HG03097 (cell line): ENCODE measurements around the gene STRN.
"Not testable (repeated sequence)": the region's sequence is repeated elsewhere in the genome, so short reads cannot be mapped to it uniquely, and the experiment has no call there.

Experiments used
- ATAC-seq: cut with Tn5 transposase; IDR thresholded peaks from one replicate; pipeline ENCODE4 v1.9.1; 2021; ENCODE audit not compliant: unreplicated experiment, low FRiP score

The STRN gene

GRCh38 chr2:36964496-36965058, 1.8 kb downstream of the STRN start:
- no peak for ATAC-seq

GRCh38 chr2:36963734-36964133, 2.6 kb downstream of the STRN start:
- ATAC-seq = no peak

DNA sequence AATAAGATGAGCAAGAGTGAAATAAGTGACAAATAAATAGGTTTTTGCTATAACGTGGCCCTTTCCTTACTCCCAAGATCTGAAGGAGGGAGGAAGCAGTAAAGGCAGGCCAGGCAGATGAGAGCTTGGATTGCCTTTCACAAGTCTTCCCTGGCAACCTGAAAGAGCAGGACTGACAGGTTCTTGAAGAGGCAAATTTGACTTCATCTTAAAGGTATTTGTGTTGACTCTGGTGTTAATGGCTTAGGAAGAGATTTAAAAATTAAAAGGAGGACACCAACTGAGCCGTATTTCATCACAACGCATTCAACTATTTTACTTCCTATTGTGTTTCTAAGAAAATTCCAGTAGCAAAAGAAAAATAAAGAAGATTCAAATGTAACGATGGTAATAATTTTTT, 3.2 kb downstream of the STRN start:
- no peak for ATAC-seq

DNA sequence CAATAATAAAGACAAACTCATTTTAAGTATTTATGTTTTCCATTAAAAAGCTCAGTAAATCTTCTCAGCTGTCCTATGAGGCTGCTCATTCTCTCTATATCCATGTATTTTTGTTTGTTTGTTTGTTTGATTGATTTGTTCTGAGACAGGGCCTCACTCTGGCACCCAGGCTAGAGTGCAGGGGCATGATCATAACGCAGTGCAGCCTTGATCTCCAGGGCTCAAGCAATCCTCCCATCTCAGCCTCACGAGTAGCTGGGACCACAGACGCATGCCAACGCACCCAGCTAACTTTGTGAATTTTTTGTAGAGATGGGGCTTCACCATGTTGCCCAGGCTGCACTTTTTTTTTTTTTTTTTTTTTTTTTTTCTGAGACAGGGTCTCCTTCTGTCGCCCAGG, 5.6 kb downstream of the STRN start:
- no peak for ATAC-seq

DNA sequence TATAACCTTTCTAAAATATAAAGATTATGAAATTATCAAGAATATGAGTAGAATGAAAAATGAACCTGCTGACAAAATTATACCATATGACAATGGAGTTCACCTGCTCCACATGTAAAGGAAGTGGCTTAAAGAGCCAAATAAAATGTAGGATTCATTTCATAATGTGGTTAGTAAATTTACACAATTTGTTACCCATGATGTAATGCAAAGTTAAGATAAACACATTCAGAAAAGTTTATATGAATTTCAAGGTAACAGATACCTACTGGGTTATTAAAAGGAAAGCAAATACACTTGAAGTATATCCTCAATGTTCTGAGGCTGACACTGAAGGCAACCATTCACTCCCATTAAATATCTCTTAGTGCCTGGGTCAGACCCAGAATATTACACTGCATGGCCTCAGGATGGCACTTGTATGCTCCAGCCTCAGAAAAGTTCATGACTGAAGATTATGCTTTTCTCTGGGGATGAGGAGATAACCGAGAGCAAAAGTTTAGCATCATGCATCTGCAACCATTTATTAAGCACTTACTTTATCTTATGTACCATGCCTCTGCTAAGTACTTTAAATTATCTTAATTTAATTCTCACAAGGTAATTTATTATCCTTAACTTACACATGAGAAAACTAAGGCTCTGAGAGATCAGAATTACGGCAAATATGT, 6.2 kb downstream of the STRN start:
- ATAC-seq = no peak

- ATAC-seq = no peak
Observed at GRCh38 chr2:36954977-36955607, 11.2 kb downstream of the STRN start.

DNA sequence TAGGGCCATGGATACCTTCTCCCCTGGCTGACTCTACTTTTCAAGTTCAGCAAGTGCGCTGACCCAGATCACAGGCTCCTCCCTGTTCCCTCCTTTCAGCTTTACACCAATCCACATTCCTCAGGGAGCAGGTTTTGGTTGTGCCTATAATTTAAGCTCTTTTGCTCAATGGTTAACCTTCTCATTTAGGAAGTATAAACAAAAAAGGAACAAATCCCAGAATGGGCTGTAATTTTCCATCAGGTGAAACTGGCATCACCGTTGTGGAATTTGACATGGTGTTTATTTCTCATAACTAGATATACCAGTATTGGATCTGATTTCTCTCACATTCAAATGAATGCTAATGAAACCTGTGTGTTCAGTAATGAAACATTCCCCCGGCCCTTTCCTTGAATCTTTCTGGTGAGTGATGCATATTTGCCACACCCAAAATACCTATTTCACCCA, 13.6 kb downstream of the STRN start:
- no peak for ATAC-seq

DNA sequence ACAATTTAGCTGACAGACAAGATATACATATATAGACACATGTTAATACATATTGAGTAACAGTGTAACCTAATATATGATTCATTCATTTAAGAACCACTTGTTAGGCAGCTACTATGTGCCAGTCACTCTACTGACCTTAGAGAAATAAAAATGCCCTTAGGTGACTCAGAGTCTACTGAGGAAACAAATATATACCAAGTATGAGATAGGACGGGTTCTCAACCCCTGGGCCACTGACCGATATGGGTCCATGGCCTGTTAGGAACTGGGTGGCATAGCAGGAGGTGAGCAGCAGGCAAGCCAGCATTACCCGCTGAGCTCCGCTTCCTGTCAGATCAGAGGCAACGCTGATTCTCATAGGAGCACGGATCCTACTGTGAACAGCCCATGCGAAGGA, 14.8 kb downstream of the STRN start:
- no peak for ATAC-seq

- no peak for ATAC-seq
Observed at GRCh38 chr2:36951027-36951518, 15.3 kb downstream of the STRN start.

- no peak for ATAC-seq
Observed at GRCh38 chr2:36949845-36950244, 16.5 kb downstream of the STRN start.

DNA sequence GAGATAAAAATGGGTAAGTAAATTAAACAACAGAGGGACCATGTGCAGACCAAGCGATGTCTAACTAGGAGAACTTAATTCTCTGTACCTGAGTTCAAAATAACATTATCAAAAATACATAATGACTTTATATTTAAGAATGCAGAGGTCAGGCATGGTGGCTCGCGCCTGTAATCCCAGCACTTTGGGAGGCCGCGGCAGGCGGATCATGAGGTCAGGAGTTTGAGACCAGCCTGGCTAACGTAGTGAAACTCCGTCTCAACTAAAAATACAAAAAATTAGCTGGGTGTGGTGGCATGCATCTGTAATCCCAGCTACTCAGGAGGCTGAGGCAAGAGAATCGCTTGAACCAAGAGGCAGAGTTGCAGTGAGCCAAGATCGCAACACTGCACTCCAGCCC, 21.1 kb downstream of the STRN start:
- not testable (repeated sequence) for ATAC-seq

- no peak for ATAC-seq
Observed at GRCh38 chr2:36941867-36942266, 24.5 kb downstream of the STRN start.

DNA sequence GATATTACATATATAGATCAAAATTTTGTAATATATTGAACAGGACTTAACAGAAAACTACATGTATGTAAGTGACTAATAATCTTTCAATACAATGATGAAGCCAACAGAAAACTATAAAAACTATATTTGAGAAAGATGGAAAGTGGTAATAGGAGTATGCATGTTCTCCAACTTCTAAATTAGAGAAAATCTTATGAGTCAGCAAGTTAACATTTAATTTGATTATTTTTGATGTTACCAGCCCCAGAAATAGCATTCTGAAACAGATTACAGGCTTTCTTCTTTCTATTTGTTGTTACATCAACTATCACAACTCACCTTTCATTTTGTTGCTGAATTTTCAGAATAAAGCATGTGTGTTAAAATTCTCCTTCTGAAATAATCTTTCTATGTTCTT, 29.8 kb downstream of the STRN start:
- not testable (repeated sequence) for ATAC-seq

- ATAC-seq = not testable (repeated sequence)
Observed at GRCh38 chr2:36931688-36932087, 34.6 kb downstream of the STRN start.

- not testable (repeated sequence) for ATAC-seq
Observed at GRCh38 chr2:36930787-36931410, 35.4 kb downstream of the STRN start.

DNA sequence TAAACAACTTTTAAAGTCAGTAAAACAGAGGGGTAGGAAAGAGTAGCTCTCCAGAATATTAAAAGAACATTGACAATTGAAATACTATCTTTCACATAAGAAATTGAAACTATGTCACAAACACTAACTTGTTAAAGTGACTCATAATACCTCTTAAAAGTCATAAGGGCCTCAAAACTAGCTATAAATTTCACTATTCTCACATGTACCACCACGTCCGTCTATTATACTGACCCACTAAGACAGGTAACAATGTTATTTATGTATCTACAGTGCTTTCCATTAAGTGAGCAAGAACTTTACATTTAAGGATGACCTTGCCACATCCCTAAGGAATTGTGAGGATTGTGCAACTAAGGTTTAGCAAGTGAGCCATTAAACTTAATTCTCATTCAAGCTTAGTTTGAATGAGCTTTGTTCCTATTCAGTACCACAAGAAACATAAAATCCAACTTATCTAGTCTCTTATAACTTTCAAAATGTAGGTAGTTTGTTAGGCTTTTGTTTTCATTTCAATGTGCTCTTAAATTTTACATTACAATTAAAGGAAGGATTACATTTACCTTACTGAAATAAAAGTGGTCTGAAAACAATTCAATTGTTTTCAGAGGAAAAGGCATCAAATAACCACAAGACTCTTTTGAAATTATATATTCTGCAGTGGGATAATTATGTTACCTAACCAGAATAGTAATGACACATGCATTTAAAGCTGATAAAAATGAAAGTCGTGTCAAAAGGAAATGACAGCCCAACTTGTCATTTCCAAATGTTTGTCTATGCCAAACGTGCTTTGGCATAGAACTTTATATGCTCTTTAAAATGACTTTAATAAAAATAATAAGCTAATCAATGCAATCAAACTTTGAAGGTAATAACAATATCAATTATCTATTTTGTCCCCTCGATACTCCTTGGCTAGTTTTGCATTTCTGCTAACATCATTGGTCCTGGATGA, 39.9 kb downstream of the STRN start:
- ATAC-seq = not testable (repeated sequence)

- not testable (repeated sequence) for ATAC-seq
Observed at GRCh38 chr2:36922629-36923028, 43.7 kb downstream of the STRN start.

DNA sequence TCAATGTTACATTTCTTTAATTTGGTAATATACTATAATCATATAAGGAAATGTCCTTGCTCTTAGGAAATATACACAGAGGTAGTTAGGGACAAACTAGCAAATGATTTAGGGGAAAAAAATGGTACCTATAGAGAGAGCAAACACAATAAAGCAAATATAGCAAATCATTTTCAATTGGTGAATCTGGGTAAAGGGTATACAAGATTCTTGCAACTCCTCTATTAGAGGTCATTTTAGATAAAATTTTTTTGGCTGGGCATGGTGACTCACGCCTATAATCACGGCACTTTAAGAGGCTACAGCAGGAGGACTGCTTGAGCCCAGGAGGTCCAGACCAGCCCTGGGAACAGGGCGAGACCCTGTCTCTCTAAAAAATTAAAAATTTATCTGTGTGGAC, 44.4 kb downstream of the STRN start:
- no peak for ATAC-seq

DNA sequence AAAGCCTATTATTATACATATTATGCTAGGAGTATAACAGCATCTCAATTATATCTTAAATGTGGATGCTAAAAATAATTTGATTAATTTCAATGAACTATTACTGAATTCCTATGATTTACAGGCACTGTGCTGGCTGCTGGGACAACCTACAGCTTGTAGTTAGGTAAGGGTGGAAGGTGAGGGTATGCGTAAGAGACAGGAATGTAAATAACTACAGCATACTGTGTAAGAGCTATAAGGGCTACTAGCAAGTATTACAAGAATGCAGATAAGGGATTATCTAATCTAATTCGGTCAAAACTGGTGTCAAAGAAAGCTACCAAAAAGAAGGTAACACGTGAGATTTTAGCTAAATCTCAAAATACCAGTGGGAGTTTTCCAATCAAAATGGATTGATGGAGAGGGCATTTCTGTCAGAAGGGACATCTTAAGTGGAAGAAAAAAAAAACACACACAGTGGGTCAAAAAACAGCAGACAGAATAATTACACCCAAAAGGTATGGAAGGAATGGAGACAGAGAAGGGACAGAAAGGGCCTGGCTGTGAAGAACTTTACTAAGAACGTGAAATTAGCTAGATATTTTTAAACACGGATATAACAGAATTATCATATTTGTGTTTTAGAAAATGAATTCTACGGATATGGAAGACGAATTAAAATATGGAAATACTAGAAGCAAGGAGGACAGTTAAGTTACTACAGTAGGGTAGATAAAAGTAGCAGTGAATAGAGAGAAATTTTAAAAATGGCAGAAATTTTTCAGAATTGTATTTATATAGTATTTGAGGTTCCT, 47.1 kb downstream of the STRN start:
- ATAC-seq = no peak

GRCh38 chr2:36918307-36918706, 48.0 kb downstream of the STRN start:
- no peak for ATAC-seq
